Suppressor macrophage treated with lipopolysaccharide for 4 hours (primary cell): ENCODE measurements around the gene ADGRG1.
"Not testable (repeated sequence)": the region's sequence is repeated elsewhere in the genome, so short reads cannot be mapped to it uniquely, and the experiment has no call there.

Experiments used
- DNase-seq: peaks from one replicate; pipeline ENCODE4 v3.0.0-alpha.2; 2020

Gene ADGRG1

DNA sequence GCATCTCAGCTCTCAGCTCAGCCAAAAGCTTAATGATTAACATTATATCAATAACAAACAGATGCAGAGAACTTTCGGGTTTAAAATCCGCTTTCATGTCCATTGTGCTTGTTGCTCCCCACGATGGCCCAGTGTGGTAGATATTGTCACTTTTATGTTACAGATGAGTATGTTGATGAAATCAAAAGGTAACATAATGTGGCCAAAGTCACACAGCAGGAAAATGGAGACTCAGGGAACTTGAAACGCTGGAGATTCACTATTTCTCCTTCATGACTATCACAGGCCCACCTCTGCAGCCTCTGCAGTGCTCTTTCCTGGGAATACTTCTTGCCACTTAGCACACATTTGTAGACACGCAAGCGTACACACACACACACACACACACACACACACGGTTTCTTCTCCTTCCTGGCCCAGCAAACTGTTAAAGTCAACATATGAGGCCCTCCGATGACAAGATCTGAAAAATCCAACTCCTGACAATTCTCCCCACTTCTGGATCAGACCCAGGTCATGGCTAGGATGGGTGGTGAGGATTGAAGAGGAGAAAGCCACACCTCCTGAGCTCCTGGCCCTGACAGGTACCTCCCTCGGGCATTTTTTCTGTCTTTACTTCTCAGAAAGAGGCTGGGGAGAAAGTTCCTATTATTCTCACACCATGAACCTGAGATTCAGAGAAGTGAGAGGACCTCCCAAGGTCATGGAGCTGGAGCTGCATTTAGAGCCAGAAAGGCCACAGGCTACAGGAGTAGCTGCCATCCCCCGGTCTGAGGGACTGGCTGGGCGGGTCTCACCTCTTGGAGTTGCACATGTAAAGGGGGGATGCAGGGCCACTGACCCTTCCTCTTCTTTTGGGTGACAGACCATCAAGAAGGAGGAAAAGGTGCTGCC is 75.8 kb downstream of the ADGRG1 start:
- no peak for DNase-seq

DNA sequence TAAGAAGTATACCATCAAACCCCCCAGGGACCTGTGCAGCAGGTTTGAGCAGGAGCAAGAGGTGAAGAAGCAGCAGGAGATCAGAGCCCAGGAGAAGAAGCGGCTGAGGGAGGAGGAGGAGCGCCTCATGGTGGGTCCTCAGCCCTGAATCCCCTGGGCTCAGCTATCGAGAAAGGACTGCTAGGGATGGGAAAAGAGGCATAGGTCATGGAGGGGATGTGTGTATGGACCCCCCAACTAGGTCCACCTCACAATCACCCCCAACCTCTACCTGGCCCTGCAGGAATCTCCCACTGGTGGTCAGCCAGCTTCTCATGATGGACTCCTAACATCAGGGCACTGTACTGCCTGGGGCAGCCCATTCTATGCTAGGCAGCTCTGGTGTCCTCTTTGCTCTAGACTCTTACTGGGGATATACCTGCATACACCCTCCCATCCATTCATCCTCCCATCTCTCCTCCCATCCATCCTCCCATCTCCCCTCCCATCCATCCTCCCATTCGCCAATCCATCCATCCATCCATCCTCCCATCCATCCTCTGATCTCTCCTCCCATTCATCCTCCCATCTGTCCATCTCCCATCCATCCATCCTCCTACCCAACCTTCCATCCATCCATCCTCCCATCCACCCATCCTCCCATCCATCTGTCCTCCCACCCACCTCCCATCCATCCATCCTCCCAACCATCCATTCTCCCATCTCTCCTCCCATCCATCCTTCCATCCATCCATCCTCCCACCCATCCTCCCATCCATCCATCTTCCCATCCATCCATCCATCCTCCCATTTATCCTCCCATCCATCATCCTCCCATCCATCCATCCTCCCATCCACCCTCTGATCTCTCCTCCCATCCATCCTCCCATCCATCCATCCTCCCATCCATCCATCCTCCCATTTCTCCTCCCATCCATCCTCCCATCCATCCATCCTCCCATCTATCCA is 76.7 kb downstream of the ADGRG1 start:
- DNase-seq, result no peak

DNA sequence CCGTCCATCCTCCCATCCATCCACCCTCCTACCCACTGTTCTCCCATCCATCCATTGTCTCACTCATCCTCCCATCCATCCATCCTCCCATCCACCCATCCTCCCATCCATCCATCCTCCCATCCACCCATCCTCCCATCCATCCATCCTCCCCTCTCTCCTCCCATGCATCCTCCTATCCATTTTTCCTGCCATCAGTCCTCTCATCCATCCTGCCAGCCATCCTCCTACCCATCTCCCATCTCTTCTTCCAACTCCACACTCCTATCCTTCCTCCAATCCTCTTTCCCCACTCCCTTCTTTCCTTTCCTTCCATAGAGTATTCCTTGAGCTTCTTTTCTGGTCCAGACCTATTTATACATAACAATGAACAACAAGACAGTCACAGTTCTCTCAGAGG is 78.3 kb downstream of the ADGRG1 start:
- DNase-seq, result no peak

DNA sequence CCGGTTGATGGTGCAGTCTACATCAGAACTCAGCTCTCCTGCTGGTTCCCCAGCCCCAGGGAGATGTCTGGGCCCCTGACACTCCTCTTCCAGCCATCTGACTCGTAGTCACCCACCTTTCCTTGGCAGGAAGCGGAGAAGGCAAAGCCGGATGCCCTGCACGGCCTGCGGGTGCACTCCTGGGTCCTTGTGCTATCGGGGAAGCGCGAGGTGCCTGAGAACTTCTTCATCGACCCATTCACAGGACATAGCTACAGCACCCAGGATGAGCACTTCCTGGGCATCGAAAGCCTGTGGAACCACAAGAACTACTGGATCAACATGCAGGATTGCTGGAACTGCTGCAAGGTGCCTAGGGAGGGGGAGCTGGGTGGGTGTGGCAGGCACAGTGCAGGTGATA is 78.9 kb downstream of the ADGRG1 start:
- DNase-seq, result no peak

DNA sequence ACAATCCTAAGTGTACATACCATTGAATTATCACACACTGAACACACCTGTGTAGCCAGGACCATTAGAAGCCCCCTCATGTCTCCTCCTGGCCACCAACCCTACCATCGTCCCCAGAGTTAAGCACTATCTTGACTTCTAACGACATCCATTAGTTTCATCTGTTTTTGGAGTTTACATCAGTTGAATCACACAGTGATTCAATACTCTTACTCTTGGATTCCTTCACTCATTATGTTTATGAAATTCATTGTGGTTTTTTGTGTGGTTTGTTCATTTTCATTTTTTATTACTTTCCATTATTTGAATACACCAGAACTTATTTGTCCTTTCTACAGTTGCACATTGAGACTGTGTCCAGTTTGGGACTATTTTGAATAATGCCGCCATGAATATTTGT is 79.7 kb downstream of the ADGRG1 start:
- DNase-seq, result no peak

DNA sequence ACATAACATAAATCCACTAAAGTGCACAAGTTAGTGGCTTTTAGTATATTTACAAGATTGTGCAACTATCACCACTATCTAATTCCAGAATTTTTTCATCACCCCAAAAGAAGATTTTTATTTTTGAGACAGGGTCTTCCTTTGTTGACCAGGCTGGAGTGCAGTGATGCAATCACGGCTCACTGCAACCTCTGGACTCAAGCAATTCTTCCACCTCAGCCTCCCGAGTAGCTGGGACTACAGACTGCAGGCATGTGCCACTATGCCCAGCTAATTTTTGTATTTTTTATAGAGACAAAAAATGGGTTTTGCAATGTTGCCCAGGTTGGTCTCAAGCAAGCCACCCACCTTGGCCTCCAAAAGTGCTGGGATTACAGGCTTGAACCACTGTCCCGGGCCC is 81.2 kb downstream of the ADGRG1 start:
- DNase-seq, result no peak

DNA sequence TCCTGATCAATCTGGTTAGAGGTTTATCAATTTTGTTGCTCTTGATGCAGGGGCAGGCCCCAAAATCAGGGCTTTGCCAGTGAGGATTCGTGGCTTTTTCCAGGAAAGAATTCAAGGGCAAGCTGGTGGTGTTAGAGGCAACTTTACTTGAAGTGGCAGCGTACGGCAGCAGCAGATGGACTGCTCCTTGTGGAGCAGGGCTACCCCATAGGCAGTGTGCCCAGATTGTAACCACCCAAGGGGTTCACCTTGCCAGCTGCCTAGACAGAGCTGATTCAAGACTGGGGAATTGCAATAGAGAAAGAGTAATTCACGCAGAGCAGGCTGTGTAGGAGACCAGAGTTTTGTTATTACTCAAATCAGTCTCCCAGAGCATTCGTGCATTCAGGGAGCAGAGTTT is 82.9 kb downstream of the ADGRG1 start:
- no peak for DNase-seq

DNA sequence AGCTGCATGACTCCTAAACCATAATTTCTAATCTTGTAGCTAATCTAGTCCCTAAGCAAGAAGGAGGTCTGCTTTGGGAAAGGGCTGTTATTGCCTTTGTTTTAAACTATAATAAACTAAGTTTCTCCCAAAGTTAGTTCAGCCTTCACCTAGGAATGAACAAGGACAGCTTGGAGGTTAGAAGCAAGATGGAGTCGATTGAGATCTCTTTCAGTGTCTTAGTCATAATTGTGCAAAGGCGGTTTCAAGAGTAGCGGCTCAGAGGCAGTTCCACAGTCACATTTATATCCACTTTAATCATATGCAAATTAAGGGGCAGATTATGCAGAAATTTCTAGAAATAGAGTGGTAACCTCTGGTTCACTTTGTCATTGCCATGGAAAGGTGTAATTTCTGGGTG is 83.6 kb downstream of the ADGRG1 start:
- DNase-seq, result no peak

DNA sequence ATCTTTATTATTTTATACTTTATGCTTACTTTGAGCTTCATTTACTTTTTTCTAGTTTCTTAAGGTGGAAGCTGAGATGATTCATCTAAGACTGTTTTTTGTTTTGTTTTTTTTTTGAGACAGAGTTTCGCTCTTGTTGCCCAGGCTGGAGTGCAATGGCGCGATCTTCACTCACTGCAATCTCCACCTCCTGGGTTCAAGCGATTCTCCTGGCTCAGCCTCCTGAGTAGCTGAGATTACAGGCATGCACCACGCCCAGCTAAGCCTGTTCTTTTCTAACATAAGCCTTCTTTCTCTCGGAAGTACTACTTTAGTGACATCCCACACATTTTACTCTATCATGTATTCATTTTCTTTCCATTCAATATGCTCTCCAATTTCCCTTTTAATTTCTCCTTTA is 84.1 kb downstream of the ADGRG1 start:
- not testable (repeated sequence) for DNase-seq

DNA sequence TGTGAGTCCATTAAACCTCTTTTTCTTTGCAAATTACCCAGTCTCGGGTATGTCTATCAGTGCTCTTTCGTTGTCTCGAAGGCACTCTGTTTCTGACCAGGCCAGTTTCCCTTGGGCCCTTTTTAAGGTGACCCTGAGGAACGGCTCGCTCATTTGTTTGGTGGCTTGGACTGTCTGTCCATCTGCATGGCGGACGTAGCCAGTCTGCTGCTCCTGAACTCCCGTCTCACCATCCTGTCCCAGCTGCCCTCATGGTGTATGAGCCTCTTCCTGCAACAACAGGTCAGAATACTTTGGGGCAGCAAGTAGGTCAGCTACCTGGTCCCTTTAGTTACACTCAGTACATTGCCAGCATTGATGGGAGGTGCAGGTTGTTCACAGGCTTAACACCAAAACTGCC is 85.2 kb downstream of the ADGRG1 start:
- no peak for DNase-seq

DNA sequence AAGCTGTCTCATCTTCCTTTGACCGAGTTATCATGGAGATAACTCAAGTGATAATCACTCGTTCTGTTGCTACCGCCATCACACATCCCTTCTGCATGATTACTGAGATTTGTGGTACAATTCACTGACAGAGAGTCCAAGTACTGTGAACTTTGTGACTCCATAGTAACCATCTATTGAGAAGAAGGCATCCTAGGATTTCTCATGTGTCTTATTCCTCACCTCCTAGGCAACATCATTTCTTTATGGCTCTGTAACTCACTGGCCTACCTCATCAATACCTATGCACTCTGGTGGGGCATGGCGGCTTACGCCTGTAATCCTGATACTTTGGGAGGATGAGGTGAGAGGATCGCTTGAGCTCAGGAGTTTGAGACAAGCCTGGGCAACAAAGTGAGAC is 85.6 kb downstream of the ADGRG1 start:
- no peak for DNase-seq
